Left forelimb (tissue), 1 donor: ENCODE results near the gene CCDC184.

Experiments
- DNase-seq: peaks from one replicate; pipeline ENCODE4 v3.0.0-alpha.2; 2018; ENCODE audit warnings: low spot score

Gene CCDC184

GRCh38 chr12:48179466-48179865 is 4.0 kb upstream of the CCDC184 start:
- DNase-seq = no peak

GRCh38 chr12:48180424-48180823 is 3.0 kb upstream of the CCDC184 start:
- DNase-seq = no peak

- no peak for DNase-seq
Observed at GRCh38 chr12:48180857-48181495, 2.5 kb upstream of the CCDC184 start.

GRCh38 chr12:48182631-48183030 is 813 bp upstream of the CCDC184 start:
- no peak for DNase-seq

- DNase-seq = no peak
Observed at GRCh38 chr12:48183876-48184548, 568 bp downstream of the CCDC184 start.

- no peak for DNase-seq
Observed at GRCh38 chr12:48184549-48184922, 1.1 kb downstream of the CCDC184 start.

- no peak for DNase-seq
Observed at GRCh38 chr12:48185181-48185919, 1.9 kb downstream of the CCDC184 start.

- no peak for DNase-seq
Observed at GRCh38 chr12:48187916-48188695, 4.7 kb downstream of the CCDC184 start.

GRCh38 chr12:48189331-48190125 is 6.1 kb downstream of the CCDC184 start:
- DNase-seq = no peak

GRCh38 chr12:48191096-48191495 is 7.7 kb downstream of the CCDC184 start:
- no peak for DNase-seq

GRCh38 chr12:48192861-48193260 is 9.4 kb downstream of the CCDC184 start:
- no peak for DNase-seq

- DNase-seq = no peak
Observed at GRCh38 chr12:48193623-48194022, 10.2 kb downstream of the CCDC184 start.

GRCh38 chr12:48194799-48195201 is 11.4 kb downstream of the CCDC184 start:
- no peak for DNase-seq

GRCh38 chr12:48197549-48197970 is 14.1 kb downstream of the CCDC184 start:
- no peak for DNase-seq

GRCh38 chr12:48197971-48198671 is 14.7 kb downstream of the CCDC184 start:
- DNase-seq = peak; percentile 91

- DNase-seq = no peak
Observed at GRCh38 chr12:48198672-48198971, 15.2 kb downstream of the CCDC184 start.

GRCh38 chr12:48198985-48199384 is 15.5 kb downstream of the CCDC184 start:
- no peak for DNase-seq

GRCh38 chr12:48199774-48200221 is 16.4 kb downstream of the CCDC184 start:
- DNase-seq = no peak

GRCh38 chr12:48201091-48201490 is 17.6 kb downstream of the CCDC184 start:
- no peak for DNase-seq

- DNase-seq = no peak
Observed at GRCh38 chr12:48201516-48201915, 18.1 kb downstream of the CCDC184 start.

GRCh38 chr12:48202766-48203165 is 19.3 kb downstream of the CCDC184 start:
- no peak for DNase-seq
